Stomach (tissue), 9 donors: ENCODE measurements around the gene PTPRM. TPM values are rescaled to one million over a fixed set of nuclear protein-coding genes. Genes with fewer than 3 reads are reported as not detected.

Experiments used
- DNase-seq, 2 donors: peaks; one replicate each; pipeline versions ENCODE4 v3.0.0 to v3.0.0-alpha.2; 2013 to 2019
- H3K27ac ChIP-seq, 5 donors: fragments of 200-600 bp in 4 of 5; sonication (generic) in 4 of 5; one replicate each; pipeline ENCODE4 v1.5.1; 2013 to 2019; ENCODE audit warnings: mild to moderate bottlenecking in 1 of 5, moderate library complexity in 1 of 5
- H3K27me3 ChIP-seq, 3 donors: fragments of 200-600 bp; sonication (generic); one replicate each; pipeline ENCODE4 v1.5.1; 2017 to 2019; ENCODE audit warnings: mixed run types in 1 of 3
- H3K36me3 ChIP-seq, 4 donors: fragments of 200-600 bp; sonication (generic); 1 replicate in 3 of 4; 2 replicates in 1 of 4; pipeline ENCODE4 v1.5.1; 2016 to 2019
- H3K4me1 ChIP-seq, 4 donors: fragments of 200-600 bp; sonication (generic); one replicate each; pipeline ENCODE4 v1.5.1; 2016 to 2019
- H3K4me3 ChIP-seq, 4 donors: fragments of 200-600 bp; sonication (generic) in 3 of 4; one replicate each; pipeline ENCODE4 v1.5.1; 2016 to 2019; ENCODE audit warnings: mild to moderate bottlenecking in 1 of 4
- H3K9me3 ChIP-seq, 4 donors: fragments of 200-600 bp; sonication (generic); one replicate each; pipeline ENCODE4 v1.5.1; 2016 to 2019
- EP300 ChIP-seq: sonication (generic); formaldehyde crosslinking; IDR thresholded peaks from one replicate; pipeline ENCODE4 v1.6.1; 2017; ENCODE audit warnings: antibody characterized with exemption
- POLR2A ChIP-seq, 4 donors: fragments of 450-650 bp; IDR thresholded peaks; one replicate each; pipeline ENCODE4 v1.6.1; 2016; ENCODE audit warnings: antibody characterized with exemption in 4 of 4, control low read depth in 2 of 4, mild to moderate bottlenecking in 1 of 4, moderate library complexity in 1 of 4
- POLR2AphosphoS5 ChIP-seq, 3 donors: sonication (generic); formaldehyde crosslinking; IDR thresholded peaks; one replicate each; pipeline ENCODE4 v1.6.1; 2016; ENCODE audit warnings: antibody characterized with exemption in 3 of 3
- WGBS, 5 donors: extraction: QIAGEN DNeasy Blood & Tissue Kit in 3 of 5; methylation state at CpG; one replicate each; pipeline versions ENCODE4 v1.1.5 to v1.1.7; 2013 to 2018; 5-methylcytosine and 5-hydroxymethylcytosine counted together
- intact Hi-C: fragments of 100-400 bp; cut with DNase I; formaldehyde crosslinking; loops from one replicate; pipeline ENCODE4 v1.15.1; 2023; ENCODE audit warnings: low total_unique reads
- polyA plus RNA-seq, 3 donors: library from polyadenylated mRNA; stranded (reverse); fragments of 200-250 nt; gene quantifications; one replicate each; pipeline ENCODE4 v1.2.3, GENCODE V29; 2013
- total RNA-seq, 5 donors: library from RNA; depleted of rRNA; stranded (reverse); fragments of >200 nt; gene quantifications; one replicate each; pipeline versions ENCODE4 v1.1.0 to v1.2.3, GENCODE V29; 2014 to 2016
- TF ChIP-seq, protein P1 (sequence below), 7 experiments: fragments of 450-650 bp in 4 of 7; fragments of 200-600 bp in 3 of 7; sonication (generic) in 3 of 7; IDR thresholded peaks; one replicate each; pipeline ENCODE4 v1.5.1; 2016 to 2019; ENCODE audit warnings: antibody characterized with exemption in 7 of 7, control low read depth in 2 of 7, mild to moderate bottlenecking in 1 of 7
- donor health status: healthy with polysubstance abuse.
- donor health status: Bipolar disorder and iron deficiency.
- donor health status: healthy.

The PTPRM gene
- total and polyA plus RNA-seq, 8 donors, result 7.5 to 246 (median 58.2) TPM

DNA sequence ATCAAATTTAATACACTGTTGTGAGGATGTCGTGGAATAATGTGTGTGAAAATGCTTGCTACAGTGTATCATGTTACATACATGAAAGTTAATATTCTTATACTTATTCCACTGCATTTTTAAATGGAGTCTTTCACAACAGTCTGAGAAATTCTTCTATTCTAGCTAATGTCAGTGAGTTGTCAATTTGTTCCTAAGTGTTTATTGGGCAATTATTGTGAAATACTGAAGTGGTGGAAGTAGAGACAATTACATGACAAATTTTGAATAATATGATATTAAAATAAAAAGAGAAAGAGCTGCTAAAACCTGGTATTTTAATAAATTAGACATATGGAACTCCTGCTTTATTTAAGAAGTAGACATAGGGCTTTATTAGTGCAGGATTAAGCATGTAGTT lies 176.1 kb downstream of the PTPRM start:
- H3K27me3 ChIP-seq, result no peaks in the 10 kb centered on the region
- peaks cover 0 to 51% (median 20%) of the 10 kb centered on the region in 4 donors for H3K4me1 ChIP-seq
- WGBS, 5 donors, result 20 to 58% (median 33%) methylated on average over 1 of the region's 1 CpG
- DNase-seq, result no peak
- no peaks in the 10 kb centered on the region for H3K36me3 ChIP-seq
- H3K4me3 ChIP-seq, result no peak overlapping the region
- H3K9me3 ChIP-seq, result no peaks in the 10 kb centered on the region
- H3K27ac ChIP-seq, result no peak overlapping the region
- intact Hi-C loops, result no loop called here
- no peak for TF ChIP-seq POLR2A (IDR thresholded peaks at IDR 0.05)
- no peak for TF ChIP-seq POLR2AphosphoS5 (IDR thresholded peaks at IDR 0.05)
- no peak for TF ChIP-seq EP300

DNA sequence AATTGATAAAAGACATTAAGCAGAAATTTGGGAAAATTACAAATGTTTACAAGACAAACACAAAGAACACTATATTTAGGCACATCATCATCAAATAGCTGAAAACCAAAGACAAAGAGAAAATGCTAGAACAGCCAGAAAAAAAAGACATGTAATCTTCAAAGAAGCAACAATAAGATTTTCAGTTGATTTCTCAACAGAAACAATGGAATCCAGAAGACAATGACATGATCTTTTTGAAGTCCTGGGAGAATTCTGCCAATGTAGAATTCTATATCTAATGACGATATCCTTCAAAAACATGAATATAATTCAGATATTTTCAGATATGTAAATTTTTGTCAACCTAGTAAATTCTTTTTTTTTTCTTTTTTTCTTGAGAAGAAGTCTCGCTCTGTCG lies 179.0 kb downstream of the PTPRM start:
- H3K36me3 ChIP-seq, result no peaks in the 10 kb centered on the region
- intact Hi-C loops, result no loop called here
- no peaks in the 10 kb centered on the region for H3K9me3 ChIP-seq
- H3K4me3 ChIP-seq, result no peak overlapping the region
- DNase-seq, result no peak
- H3K4me1 ChIP-seq, result peaks cover 0 to 55% (median 25%) of the 10 kb centered on the region in 4 donors
- H3K27ac ChIP-seq, result no peak overlapping the region
- 94 to 99% (median 96%) methylated on average over 3 of the region's 3 CpGs for WGBS, 5 donors
- TF ChIP-seq EP300 (no peak), POLR2AphosphoS5 (IDR thresholded peaks at IDR 0.05) (no peak), POLR2A (IDR thresholded peaks at IDR 0.05) (no peak)
- TF ChIP-seq, protein P1, sequence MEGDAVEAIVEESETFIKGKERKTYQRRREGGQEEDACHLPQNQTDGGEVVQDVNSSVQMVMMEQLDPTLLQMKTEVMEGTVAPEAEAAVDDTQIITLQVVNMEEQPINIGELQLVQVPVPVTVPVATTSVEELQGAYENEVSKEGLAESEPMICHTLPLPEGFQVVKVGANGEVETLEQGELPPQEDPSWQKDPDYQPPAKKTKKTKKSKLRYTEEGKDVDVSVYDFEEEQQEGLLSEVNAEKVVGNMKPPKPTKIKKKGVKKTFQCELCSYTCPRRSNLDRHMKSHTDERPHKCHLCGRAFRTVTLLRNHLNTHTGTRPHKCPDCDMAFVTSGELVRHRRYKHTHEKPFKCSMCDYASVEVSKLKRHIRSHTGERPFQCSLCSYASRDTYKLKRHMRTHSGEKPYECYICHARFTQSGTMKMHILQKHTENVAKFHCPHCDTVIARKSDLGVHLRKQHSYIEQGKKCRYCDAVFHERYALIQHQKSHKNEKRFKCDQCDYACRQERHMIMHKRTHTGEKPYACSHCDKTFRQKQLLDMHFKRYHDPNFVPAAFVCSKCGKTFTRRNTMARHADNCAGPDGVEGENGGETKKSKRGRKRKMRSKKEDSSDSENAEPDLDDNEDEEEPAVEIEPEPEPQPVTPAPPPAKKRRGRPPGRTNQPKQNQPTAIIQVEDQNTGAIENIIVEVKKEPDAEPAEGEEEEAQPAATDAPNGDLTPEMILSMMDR (IDR thresholded peaks at IDR 0.05), result no peak
- H3K27me3 ChIP-seq, result no peaks in the 10 kb centered on the region

- TF ChIP-seq, protein P1 (IDR thresholded peaks at IDR 0.05), result no peak
- no peak for TF ChIP-seq EP300
- TF ChIP-seq POLR2A (IDR thresholded peaks at IDR 0.05), result no peak
- no peak for TF ChIP-seq POLR2AphosphoS5 (IDR thresholded peaks at IDR 0.05)
- intact Hi-C loops, result no loop called here
- Histone ChIP-seq H3K27me3 (no peaks in the 10 kb centered on the region), H3K36me3 (no peaks in the 10 kb centered on the region), H3K4me1 (peaks cover 0 to 36% (median 16%) of the 10 kb centered on the region in 4 donors), H3K9me3 (no peaks in the 10 kb centered on the region), H3K27ac (peak overlapping the region in 2 of 5 donors; percentile 1 to 7), H3K4me3 (no peak overlapping the region)
- WGBS, 5 donors, result 30 to 63% (median 55%) methylated on average over 4 of the region's 4 CpGs
- DNase-seq, result no peak
Measured at GRCh38 chr18:7748251-7749007, 181.3 kb downstream of the PTPRM start.

GRCh38 chr18:7749008-7749405 lies 181.9 kb downstream of the PTPRM start:
- H3K36me3 ChIP-seq, result no peaks in the 10 kb centered on the region
- no peak for DNase-seq
- WGBS, 5 donors, result 58 to 75% (median 71%) methylated on average over 2 of the region's 2 CpGs
- H3K27ac ChIP-seq, result peak overlapping the region in 2 of 5 donors; percentile 1 to 7
- no peak overlapping the region for H3K4me3 ChIP-seq
- no peaks in the 10 kb centered on the region for H3K27me3 ChIP-seq
- peaks cover 0 to 38% (median 18%) of the 10 kb centered on the region in 4 donors for H3K4me1 ChIP-seq
- no peak for TF ChIP-seq EP300
- H3K9me3 ChIP-seq, result no peaks in the 10 kb centered on the region
- intact Hi-C loops, result no loop called here

DNA sequence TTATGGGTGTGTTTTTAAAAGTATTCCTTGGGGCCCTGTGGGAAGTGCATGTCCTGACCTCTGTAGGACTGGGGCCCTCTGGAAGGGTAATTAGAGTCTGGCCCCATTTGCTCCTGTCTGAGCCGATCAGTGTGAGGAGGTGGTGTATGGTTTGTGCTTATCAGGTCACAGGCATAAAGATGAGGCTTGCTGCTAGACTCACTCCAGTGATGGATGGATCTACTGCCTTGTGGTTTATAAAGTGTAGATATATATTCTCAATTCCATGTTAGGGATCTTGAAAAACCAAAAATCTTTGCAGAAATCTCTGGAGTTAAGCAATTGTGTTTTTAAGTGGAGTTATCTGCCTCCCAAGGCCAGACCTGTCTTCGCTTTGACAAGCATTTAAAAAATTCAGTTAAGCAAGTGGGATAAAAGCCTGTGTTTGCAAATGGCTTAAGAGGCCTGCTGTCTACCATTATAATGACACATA lies 182.4 kb downstream of the PTPRM start:
- Histone ChIP-seq H3K36me3 (no peaks in the 10 kb centered on the region), H3K4me1 (peaks cover 2 to 42% (median 22%) of the 10 kb centered on the region in 4 donors), H3K4me3 (no peak overlapping the region), H3K9me3 (no peaks in the 10 kb centered on the region), H3K27me3 (no peaks in the 10 kb centered on the region), H3K27ac (peak overlapping the region in 2 of 5 donors; percentile 1 to 7)
- 51 to 69% (median 64%) methylated on average over 2 of the region's 2 CpGs for WGBS, 5 donors
- intact Hi-C loops, result no loop called here
- TF ChIP-seq, protein P1 (IDR thresholded peaks at IDR 0.05), result no peak
- TF ChIP-seq POLR2AphosphoS5 (IDR thresholded peaks at IDR 0.05) (no peak), EP300 (no peak), POLR2A (IDR thresholded peaks at IDR 0.05) (no peak)
- no peak for DNase-seq
